WTC11 (cell line): ENCODE measurements around the gene TAF8.

Experiments
- AFF4 ChIP-seq: sonication (generic); formaldehyde crosslinking; IDR thresholded peaks from 2 replicates; pipeline ENCODE4 v1.8.1; 2023; ENCODE audit warnings: mild to moderate bottlenecking, missing genetic modification reagents, borderline replicate concordance
- CREM ChIP-seq: sonication (generic); formaldehyde crosslinking; IDR thresholded peaks from 2 replicates; pipeline ENCODE4 v1.8.1; 2022; ENCODE audit warnings: mild to moderate bottlenecking, missing genetic modification reagents, moderate library complexity
- CTCF ChIP-seq: fragments of 200-600 bp; IDR thresholded peaks from 2 replicates; pipeline ENCODE4 v1.8.0; 2022; ENCODE audit warnings: antibody characterized with exemption
- FOXJ3 ChIP-seq: sonication (generic); formaldehyde crosslinking; IDR thresholded peaks from 2 replicates; pipeline ENCODE4 v1.9.0; 2021; ENCODE audit warnings: missing genetic modification reagents, mild to moderate bottlenecking, borderline replicate concordance
- GABPB1 ChIP-seq: sonication (generic); formaldehyde crosslinking; IDR thresholded peaks from 2 replicates; pipeline ENCODE4 v1.8.1; 2023; ENCODE audit warnings: mild to moderate bottlenecking, missing genetic modification reagents
- HMGA2 ChIP-seq: fragments of 250-450 bp; sonication (Bioruptor Pico); IDR thresholded peaks from 2 replicates; pipeline ENCODE4 v1.4.0; 2021; ENCODE audit warnings: mild to moderate bottlenecking, moderate library complexity
- HMGXB4 ChIP-seq: sonication (generic); formaldehyde crosslinking; IDR thresholded peaks from 2 replicates; pipeline ENCODE4 v1.8.1; 2023; ENCODE audit warnings: mild to moderate bottlenecking, moderate library complexity, missing genetic modification reagents
- JUN ChIP-seq: sonication (generic); formaldehyde crosslinking; IDR thresholded peaks from 2 replicates; pipeline ENCODE4 v1.8.0; 2023; ENCODE audit warnings: mild to moderate bottlenecking, missing genetic modification reagents
- MAX ChIP-seq: sonication (generic); formaldehyde crosslinking; IDR thresholded peaks from 2 replicates; pipeline ENCODE4 v1.8.0; 2022; ENCODE audit warnings: mild to moderate bottlenecking, missing genetic modification reagents
- MXD4 ChIP-seq: fragments of 250-450 bp; sonication (Bioruptor Pico); IDR thresholded peaks from 2 replicates; pipeline ENCODE4 v1.8.0; 2021; ENCODE audit warnings: mild to moderate bottlenecking, moderate library complexity, borderline replicate concordance
- SP1 ChIP-seq: sonication (generic); formaldehyde crosslinking; conservative IDR thresholded peaks from 2 replicates; pipeline ENCODE4 v1.8.1; 2022; ENCODE audit warnings: missing genetic modification reagents
- TEAD1 ChIP-seq: sonication (generic); formaldehyde crosslinking; IDR thresholded peaks from 2 replicates; pipeline ENCODE4 v1.8.0; 2022; ENCODE audit warnings: mild to moderate bottlenecking, missing genetic modification reagents
- TF ChIP-seq, protein P1 (sequence below): sonication (generic); formaldehyde crosslinking; IDR thresholded peaks from 2 replicates; pipeline ENCODE4 v1.8.1; 2022; ENCODE audit warnings: low read depth, mild to moderate bottlenecking, moderate library complexity, missing genetic modification reagents, borderline replicate concordance
- TF ChIP-seq, protein P2 (sequence below): sonication (generic); formaldehyde crosslinking; IDR thresholded peaks from 2 replicates; pipeline ENCODE4 v1.8.0; 2022; ENCODE audit warnings: missing genetic modification reagents

- TF ChIP-seq HMGXB4 (CRISPR knock-in tag): no peak
- TF ChIP-seq CTCF: no peak
- TF ChIP-seq, protein P1, sequence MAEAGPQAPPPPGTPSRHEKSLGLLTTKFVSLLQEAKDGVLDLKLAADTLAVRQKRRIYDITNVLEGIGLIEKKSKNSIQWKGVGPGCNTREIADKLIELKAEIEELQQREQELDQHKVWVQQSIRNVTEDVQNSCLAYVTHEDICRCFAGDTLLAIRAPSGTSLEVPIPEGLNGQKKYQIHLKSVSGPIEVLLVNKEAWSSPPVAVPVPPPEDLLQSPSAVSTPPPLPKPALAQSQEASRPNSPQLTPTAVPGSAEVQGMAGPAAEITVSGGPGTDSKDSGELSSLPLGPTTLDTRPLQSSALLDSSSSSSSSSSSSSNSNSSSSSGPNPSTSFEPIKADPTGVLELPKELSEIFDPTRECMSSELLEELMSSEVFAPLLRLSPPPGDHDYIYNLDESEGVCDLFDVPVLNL (CRISPR knock-in tag): no peak
- no peak for TF ChIP-seq GABPB1 (CRISPR knock-in tag)
- TF ChIP-seq MXD4 (CRISPR knock-in tag): no peak
- TF ChIP-seq FOXJ3: no peak
- TF ChIP-seq, protein P2, sequence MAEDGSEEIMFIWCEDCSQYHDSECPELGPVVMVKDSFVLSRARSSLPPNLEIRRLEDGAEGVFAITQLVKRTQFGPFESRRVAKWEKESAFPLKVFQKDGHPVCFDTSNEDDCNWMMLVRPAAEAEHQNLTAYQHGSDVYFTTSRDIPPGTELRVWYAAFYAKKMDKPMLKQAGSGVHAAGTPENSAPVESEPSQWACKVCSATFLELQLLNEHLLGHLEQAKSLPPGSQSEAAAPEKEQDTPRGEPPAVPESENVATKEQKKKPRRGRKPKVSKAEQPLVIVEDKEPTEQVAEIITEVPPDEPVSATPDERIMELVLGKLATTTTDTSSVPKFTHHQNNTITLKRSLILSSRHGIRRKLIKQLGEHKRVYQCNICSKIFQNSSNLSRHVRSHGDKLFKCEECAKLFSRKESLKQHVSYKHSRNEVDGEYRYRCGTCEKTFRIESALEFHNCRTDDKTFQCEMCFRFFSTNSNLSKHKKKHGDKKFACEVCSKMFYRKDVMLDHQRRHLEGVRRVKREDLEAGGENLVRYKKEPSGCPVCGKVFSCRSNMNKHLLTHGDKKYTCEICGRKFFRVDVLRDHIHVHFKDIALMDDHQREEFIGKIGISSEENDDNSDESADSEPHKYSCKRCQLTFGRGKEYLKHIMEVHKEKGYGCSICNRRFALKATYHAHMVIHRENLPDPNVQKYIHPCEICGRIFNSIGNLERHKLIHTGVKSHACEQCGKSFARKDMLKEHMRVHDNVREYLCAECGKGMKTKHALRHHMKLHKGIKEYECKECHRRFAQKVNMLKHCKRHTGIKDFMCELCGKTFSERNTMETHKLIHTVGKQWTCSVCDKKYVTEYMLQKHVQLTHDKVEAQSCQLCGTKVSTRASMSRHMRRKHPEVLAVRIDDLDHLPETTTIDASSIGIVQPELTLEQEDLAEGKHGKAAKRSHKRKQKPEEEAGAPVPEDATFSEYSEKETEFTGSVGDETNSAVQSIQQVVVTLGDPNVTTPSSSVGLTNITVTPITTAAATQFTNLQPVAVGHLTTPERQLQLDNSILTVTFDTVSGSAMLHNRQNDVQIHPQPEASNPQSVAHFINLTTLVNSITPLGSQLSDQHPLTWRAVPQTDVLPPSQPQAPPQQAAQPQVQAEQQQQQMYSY: no peak
- no peak for TF ChIP-seq CREM (CRISPR knock-in tag)
- TF ChIP-seq JUN (CRISPR knock-in tag): no peak
- TF ChIP-seq AFF4 (CRISPR knock-in tag): no peak
- no peak for TF ChIP-seq MAX
- TF ChIP-seq HMGA2 (CRISPR knock-in tag): no peak
- no peak for TF ChIP-seq TEAD1 (CRISPR knock-in tag)
- no peak for TF ChIP-seq SP1 (CRISPR knock-in tag)
Measured at GRCh38 chr6:42041481-42042053, 8.8 kb upstream of the TAF8 start.
